CD4-positive, alpha-beta T cell treated with Interleukin-21 for 1 hour (primary cell): Measurements from ENCODE around the gene CHSY3.

Source experiments
- DNase-seq: peaks from one replicate; pipeline ENCODE4 v3.0.0-alpha.2; 2020

CHSY3 gene

DNA sequence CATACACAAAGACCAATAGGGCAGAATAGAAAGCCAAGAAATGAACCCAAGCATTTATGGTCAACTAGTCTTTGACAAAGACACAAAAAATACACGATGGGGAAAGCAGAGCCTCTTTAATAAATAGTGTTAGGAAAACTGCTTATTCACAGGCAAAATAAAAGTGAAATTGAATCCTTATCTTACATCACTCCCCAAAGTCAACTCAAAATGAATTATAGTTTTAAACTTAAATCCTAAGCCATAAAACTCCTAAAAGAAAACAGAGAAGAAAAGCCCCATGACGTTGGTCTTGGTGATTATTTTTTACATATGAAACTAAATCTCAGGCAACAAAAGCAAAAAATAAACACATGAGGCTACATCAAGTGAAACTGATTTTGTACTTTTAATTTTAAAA is 46.8 kb downstream of the CHSY3 start:
- no peak for DNase-seq

DNA sequence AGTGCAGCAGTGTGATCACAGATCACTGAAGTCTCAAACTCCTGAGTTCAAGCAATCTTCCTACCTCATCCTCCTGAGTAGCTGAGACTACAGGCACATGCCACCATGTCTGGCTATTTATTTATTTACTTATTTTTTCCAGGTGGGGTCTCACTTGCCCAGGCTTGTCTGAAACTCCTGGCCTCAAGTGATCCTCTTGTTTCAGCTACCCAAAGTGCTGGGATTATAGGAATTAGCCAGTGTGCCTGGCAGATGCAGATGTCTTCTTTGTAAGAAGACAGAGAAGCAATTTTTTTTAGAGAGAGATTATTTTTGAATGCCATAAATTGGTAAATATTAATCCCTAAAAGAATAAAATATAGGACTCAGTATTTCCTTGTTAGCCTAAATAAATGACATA is 54.3 kb downstream of the CHSY3 start:
- DNase-seq, result no peak

DNA sequence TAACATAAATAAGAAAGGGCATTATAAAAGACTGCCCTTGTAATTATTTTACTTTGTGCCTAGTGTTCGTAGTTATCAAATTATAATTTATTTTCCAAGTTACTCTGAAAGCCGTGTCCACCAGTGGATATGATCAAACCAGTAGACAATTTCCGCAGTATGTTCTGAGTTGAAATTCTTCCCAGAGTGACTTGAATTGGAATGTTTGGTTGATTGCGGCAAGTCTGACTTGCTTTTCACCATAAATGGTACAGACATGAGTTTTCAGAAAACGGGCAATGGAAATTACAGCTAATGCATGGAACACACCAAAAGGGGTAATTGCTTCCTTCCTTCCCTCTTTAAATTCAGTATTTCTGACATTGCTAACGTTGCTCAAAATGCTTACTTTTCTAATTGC is 56.6 kb downstream of the CHSY3 start:
- no peak for DNase-seq

DNA sequence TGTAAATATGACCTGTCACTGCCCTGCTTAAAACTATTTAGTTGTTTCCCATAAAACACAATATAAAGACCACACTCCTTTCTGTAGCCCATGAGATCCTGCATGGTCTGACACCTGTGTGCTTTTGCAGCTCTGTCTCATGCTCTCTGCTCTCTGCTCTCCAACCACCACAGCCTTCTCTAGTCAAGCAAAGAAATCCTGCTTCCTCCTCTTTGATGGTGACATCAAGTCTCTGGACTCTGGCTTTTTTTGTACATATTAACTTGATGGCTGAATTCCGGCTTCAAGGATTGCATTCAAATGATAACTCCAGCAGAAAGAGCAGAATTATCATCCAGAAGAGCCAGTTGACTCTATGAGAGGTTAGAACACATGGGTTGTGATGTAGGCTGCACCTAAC is 58.2 kb downstream of the CHSY3 start:
- DNase-seq, result no peak

DNA sequence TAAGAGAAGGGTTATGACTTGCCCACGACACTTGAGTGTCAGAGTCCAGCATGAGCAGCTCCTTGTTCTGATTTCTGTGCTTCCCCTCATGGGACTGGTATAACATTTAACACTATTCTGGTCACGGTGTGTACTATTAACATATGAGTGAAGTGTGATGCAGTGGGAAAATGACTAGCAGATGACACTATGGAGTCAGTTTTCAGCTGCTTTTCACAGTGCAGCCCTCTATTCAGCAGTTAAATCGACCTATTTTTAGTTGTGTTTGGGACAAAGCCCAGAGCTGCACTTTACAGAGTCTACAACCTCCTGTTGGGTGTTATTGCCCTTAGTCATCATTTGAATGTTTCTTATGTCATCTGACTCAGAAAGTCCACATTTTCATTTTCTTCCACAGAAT is 59.1 kb downstream of the CHSY3 start:
- DNase-seq, result no peak

DNA sequence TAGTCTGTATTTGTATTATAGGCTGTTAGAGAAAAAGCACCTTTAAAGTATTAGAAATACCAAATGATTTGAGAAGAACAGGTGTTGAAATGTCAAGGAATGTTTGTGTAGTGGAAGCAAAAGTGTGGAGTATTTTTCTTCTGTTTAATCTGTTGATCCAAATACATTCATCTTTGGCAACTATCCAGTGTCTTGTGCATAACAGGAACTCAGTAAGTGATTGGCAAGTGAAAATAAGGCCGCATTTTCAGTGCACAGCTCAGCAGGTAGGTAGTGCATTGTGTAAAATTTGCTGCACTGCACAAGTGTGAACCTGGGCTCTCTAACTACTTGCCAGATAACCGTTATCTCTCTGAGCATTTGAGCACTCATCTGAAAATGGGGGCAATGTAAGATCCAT is 61.8 kb downstream of the CHSY3 start:
- DNase-seq, result no peak

DNA sequence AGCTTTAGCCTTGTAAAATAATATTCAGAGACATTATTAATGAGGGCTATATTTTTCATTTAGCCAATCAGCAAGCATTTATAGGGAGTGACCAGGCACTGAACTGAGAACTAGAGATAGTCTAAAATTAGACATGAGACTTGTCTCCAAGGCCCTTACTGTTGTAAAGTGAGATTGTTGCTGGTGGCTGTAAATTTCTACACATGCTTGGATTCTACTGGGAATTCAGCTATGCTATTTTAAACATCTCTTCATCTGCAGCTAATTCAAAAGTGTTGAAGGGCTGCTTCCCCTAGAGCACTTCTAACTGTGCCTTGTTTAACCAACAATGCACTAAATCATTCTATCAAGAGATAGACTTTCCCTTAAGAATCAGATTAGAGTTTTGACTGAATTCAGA is 67.4 kb downstream of the CHSY3 start:
- DNase-seq, result no peak

DNA sequence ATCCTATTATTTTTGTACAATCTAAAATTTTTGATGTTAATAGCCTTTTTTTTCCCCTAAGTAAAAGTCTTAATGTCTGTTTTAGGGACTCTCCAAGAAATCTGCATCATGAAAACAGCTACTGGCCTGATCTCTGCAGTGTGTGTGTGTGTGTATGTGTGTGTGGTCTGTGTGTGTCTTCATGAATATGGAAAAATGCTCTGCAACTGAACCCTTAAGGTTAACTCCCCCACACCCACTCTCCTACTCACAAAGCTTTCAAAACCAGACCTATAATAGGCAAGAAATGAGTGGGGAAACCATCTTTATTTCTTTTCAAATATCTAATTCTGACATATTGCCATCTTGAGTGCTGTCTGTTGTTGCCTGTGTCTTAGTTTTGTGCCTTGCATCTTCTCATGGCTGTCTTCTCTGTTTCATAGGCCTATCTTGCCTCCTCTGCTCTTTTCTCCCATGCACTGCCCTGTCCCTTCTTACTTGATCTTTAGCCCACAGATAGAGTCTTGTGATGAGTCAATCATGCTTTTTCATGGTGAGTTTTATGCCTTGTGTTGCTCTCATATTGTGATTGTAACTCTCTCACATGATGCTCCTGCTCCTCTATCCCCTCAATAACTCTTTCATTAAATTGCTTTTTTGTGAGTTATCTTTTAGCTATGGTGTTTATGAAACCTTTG is 68.3 kb downstream of the CHSY3 start:
- no peak for DNase-seq

DNA sequence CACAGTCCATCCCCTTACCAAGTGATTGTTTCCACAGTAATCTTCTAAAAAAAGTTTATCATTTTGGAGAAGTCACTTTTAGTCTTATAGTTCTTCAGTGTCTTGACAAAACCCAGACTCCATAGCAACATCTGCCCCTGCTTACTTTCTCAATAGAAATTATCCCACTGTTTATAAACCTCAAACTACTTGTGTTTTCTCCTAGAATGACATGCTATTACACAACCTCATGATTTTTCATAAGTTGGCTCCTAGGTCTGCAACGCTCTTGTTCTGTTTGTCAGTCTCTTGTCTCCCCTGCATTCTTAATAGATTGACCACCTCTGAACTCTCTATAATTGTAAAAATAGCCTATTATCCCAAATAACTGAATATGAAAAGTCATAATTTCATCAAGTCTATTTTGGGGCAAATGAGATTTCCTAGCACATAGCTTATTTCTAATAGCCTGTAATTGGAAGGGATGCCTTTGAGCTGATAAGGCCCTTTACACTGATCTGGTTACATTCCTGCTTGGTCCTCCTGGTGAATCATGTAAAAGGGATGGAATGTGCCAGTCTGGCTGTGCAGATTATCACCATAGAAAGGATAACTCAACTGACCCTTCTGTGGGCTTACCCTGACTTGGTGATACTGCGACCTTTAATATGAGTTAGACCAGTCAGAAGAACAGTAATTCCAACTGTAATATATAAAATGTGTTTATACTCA is 69.6 kb downstream of the CHSY3 start:
- DNase-seq, result no peak

DNA sequence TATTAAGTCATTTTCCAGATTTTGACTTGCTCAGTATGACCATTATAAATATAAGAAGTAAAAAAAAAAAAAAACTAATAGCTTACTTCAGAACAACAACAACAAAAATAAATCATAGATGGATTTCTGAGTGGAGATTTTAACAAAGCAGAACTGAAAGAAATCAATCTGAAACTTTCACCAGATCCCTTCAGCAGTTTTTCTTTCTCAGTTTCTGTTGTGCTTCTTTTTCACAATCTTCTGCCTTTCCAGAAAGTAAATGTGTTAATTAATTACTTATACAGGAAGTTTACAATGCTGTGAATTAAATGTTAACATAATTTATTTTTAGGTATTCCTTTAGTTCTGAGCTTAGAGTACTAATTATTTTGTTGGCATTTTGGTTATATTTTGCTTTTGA is 73.5 kb downstream of the CHSY3 start:
- DNase-seq, result no peak

DNA sequence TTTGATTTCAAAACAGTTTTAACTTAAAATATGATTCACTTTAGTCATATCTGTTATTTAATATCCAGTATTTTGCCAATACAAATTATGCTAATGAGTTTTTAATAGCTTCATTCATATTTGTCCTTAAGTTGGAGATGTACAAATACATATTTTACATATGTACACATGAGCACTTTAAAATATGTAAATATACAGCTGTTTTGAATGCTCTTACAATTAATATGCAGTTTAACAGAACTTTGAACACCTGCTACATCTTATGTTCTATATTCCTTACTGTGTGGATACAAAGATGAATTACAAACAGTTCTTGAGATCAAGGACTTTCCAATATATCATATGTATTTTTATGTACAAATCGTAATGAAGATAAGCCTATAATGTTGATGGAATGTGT is 74.0 kb downstream of the CHSY3 start:
- DNase-seq, result no peak

DNA sequence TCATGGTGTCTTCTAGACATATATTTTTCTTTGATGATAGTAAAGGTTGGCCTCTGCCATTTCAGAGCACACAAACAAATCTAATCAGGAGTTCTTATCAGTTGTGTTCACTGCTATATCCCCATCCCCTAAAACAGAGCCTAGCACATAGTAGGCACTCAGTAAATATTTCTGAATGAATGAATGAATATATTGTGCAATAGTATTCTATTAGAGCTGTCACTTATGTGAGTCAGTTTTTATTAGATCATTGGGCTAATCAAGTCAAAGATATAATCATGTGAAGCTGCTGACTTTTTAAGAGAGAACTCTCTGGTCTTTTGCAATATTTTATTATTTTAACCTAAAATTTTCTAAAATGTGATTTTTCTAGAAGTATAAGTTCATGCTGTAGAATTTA is 84.2 kb downstream of the CHSY3 start:
- DNase-seq, result no peak

DNA sequence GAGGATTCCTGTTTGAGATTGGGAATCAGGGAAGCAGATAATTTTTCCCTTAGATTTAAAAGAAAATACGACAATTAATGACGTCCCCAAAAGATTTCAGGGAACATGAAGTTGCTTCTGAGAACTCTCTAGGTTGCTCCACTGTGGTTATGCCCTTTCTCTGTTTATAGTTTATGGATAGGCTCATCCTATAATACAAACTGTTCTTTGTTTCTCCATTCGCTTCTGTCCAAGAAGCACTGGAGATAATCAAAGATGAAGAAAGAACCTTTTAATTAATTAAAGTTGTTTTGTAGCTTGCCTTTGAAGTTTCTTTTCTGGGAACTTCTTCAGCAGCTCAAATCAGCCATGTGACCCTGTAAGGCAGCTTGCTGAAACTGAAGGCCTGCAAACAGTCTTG is 87.5 kb downstream of the CHSY3 start:
- DNase-seq, result no peak

DNA sequence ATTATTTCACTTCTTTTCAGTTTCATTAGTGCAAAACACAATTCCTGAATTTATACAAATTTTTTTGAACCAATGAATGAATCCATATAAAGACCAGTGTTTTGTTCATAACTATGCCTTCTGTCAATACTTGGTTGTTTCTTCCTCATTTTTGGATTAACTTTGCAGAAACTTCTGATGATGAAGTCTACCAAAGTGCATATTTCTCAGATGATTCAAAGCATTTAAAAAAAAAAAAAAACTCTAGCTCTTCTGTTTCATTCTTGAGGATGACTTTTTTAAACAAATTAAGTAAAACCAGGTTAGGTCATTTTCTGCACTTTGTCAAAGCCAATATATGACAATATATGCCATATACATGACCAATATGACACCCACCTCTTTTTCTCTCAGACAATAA is 92.6 kb downstream of the CHSY3 start:
- no peak for DNase-seq

DNA sequence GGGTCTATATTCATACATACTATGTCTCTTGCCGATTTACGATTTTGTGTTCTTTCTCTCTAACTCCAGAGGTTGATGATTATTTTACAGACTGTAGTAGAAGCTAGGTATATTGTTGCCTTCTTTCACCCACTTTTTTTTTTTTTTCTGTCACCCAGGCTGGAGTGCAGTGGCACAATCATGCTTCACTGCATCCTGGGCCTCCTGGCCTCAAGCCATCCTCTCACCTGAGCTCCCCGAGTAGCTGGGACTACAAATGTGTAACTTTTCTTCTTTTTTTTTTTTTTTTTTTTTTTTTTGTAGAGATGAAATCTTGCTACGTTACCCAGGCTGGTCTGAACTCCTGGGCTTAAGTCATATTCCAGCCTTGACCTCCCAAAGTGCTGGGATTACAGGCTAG is 96.2 kb downstream of the CHSY3 start:
- no peak for DNase-seq

DNA sequence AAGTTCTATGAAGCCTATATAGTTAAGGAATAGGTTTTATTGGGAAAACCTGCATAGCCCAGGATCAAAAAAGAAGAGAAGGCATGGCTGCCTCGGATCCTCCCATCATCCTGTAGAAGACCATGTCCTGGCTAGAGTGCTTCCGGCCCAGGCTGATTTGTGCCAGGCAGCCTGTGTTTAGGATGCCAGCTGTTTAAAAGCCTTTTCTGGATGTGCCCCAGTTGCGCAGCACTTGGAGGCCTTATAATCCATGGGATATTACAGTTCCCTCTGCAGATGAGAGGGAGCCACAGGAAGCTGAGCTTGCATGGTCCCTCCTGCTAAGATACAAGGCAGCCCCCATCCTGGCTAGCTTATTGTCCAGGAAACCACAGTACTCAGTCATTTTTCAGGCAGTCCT is 97.9 kb downstream of the CHSY3 start:
- DNase-seq, result no peak

DNA sequence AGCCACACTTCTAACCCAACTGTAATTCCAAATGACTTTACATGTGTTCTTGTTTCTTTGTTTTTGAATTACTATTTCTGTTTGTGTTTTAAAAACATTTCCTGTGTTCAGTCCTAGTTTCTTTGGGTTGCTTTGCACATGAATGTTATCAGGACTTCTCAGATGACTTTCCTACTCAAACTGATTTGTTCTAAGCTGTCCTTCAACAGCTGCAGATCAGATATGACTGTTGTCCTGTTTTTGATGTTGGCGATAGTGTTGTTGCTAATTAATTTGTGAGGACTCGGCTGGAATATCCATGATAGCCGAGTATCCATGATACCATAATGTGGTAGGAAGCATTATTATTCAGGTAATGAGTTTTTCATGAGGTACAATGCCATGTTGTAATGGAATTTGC is 98.6 kb downstream of the CHSY3 start:
- no peak for DNase-seq

DNA sequence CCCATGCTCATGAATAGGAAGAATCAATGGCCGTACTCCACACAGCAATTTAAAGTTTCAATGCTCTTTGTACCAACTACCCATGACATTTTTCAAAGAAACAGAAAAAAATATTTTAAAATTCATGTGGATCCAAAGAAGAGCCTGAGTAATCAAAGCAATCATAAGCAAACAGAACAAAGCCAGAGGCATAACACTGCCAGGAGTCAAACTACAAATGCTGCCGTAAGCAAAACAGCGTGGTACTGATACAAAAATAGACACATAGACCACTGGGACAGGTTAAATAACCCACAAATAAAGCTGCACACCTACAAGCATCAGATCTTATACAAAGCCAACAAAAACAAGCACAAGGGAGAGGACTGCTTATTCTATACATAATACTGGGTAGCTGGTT is 107.7 kb downstream of the CHSY3 start:
- no peak for DNase-seq

DNA sequence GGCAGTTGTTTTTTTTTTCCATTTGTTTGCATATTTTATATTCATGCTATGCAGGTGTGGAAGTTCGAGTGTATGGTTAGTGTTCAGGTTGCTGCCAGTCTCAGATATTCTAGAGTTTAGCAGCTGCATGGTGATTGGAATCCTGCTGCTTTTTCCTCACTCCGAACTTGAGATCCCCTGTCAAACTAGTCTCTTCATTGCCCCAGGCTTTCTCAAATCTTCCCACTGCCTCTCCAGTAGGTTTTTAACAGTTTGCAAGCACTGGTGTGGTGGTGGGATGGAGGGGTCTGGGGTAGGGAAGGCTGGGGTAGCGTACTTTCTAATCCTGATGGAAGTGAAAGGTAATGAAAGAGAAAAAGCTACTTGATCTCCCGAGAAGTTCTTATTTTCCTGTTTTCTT is 112.9 kb downstream of the CHSY3 start:
- DNase-seq, result no peak

DNA sequence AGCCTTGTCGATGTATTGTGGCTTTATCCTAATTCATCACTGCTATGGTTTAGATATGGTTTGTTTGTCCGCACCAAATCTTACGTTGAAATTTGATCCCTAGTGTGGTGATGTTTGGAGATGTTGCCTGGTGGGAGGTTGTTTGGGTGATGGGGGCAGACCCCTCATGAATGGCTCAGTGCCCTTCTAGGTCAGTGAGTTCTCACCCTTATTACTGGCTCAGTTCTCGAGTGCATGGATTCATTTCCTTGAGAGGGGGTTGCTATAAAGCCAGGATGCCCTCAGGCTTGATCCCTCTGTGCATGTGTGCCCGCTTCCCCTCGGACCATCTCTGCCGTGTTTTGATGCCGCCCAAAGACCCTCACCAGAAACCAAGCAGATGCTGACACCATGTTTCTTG is 114.4 kb downstream of the CHSY3 start:
- no peak for DNase-seq

DNA sequence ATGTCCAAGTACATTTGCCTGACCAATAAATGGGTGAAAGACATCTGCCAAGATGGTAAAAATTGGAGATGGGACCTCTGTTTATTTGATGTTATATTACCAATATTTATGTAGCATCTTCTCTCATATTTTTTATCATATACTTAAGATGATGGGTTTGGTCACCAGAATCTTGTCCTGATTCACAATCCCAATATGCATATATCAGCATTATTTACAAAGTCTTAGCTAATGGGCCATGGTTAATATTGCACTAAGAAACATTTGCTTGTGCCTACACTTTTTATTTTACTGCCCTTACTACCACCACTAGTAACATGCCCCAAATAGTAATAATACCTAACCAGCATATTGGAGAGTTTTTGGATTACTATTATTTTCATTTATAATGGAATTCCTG is 116.7 kb downstream of the CHSY3 start:
- no peak for DNase-seq

DNA sequence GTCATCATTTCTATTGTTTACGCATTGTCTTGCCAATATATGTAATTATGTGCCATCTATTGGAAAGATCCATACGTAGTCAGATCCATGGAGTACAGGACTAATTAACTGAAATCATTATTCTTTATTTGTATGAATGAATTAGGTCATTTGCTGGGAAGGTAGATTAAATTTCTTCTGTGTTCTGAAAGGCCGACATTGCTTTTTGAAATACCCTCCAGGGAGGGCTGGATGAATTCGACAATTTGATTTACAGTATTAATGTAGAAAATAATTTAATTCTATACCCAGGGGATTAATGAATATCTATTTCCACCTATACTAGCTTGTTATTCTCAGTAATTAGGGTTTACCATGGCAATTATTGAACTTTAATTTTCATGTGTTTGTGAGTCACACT is 117.6 kb downstream of the CHSY3 start:
- DNase-seq, result no peak

DNA sequence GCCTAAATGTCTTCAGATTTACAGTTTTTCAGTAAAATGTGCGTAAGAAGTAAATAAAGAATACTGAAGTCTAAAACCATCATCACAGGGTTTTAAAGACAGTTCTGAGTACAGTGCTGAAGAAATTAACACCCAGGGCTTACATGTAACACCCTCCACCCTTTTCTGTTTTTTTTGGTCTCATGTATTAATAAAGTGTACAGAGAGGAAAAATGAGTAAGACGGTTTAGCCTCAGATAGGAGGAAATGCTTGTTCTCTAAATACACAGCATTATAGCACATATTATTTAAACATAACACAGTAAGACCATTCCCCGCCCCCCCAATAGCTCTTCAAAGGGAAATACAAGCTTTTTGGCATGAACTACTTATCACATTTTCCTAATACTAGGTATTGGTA is 119.3 kb downstream of the CHSY3 start:
- no peak for DNase-seq

DNA sequence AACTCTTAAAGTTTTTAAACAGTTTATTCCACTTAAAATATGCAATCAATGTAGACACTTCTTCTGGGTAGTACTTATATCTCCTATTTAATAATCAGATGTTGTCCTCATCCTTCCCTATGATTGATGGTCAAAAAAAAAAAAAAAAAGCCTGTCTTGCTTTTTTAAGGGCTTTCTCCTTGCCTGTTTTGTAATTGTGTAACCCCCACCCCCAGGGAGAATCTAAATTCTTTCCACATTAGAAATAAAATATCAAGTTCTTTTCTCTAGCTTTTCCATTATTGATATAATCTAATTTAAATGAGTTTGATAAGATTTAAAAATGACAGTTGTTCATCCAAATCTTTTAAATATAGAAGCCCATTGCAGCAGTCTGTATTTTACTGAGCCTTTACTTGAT is 119.7 kb downstream of the CHSY3 start:
- no peak for DNase-seq

DNA sequence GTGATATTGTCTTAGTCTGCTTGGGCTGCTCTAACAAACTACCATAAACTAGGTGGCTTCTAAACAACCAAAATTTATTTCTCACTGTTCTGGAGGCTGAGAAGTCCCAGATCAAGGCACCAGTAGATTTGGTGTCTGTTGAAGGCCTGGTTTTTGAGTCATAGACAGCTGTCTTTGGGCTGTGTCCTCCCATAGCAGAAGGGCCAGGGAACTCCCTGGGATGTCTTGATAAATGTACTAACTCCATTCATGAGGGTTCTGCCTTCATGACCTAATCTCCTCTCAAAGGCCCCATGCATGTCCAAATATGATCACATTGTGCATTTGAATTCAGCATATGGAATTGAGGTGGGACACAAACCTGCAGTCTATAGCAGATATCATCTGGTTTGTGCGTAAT is 121.2 kb downstream of the CHSY3 start:
- DNase-seq, result no peak
